Mesenchymal stem cell (in vitro differentiated cells and primary cell): Measurements from ENCODE around the gene EVI5L.
A peak's percentile ranks its signal among the peaks of the same experiment; 100 is the strongest.
"Not testable (repeated sequence)": the region's sequence is repeated elsewhere in the genome, so short reads cannot be mapped to it uniquely, and the experiment has no call there.

ENCODE experiments used
- DNase-seq: peaks from one replicate; pipeline ENCODE4 v3.0.0-alpha.2; 2013
- H2AFZ ChIP-seq: one replicate; pipeline ENCODE4 v1.6.1; 2013; ENCODE audit warnings: low read depth, mild to moderate bottlenecking, control low read depth, inconsistent platforms, low read length, moderate library complexity
- H2AK5ac ChIP-seq: 2 replicates; pipeline ENCODE4 v1.6.1; 2013; ENCODE audit warnings: low read length, moderate library complexity, mild to moderate bottlenecking, inconsistent platforms; ENCODE audit not compliant: severe bottlenecking
- H2BK120ac ChIP-seq: one replicate; pipeline ENCODE4 v1.6.1; 2013; ENCODE audit warnings: low read depth, mild to moderate bottlenecking, inconsistent platforms, low read length, moderate library complexity
- H2BK12ac ChIP-seq, 2 experiments: one replicate each; pipeline ENCODE4 v1.6.1; 2013; ENCODE audit warnings: inconsistent platforms in 2 of 2, low read length in 2 of 2, mild to moderate bottlenecking in 2 of 2, moderate library complexity in 2 of 2, control low read depth in 1 of 2
- H2BK15ac ChIP-seq: one replicate; pipeline ENCODE4 v1.6.1; 2013; ENCODE audit warnings: mild to moderate bottlenecking, low read depth, inconsistent platforms; ENCODE audit not compliant: poor library complexity, severe bottlenecking
- H2BK5ac ChIP-seq: 2 replicates; pipeline ENCODE4 v1.6.1; 2013; ENCODE audit warnings: low read depth, mild to moderate bottlenecking, low read length, control low read depth, inconsistent platforms; ENCODE audit not compliant: poor library complexity, severe bottlenecking
- H3K14ac ChIP-seq, 2 experiments: one replicate each; pipeline ENCODE4 v1.6.1; 2013; ENCODE audit warnings: inconsistent platforms in 2 of 2, low read length in 2 of 2, control low read depth in 1 of 2, mild to moderate bottlenecking in 1 of 2, moderate library complexity in 1 of 2
- H3K18ac ChIP-seq, 2 experiments: one replicate each; pipeline ENCODE4 v1.6.1; 2013; ENCODE audit warnings: inconsistent platforms in 2 of 2, low read length in 2 of 2, control low read depth in 1 of 2, low read depth in 1 of 2, mild to moderate bottlenecking in 1 of 2
- H3K23ac ChIP-seq, 2 experiments: one replicate each; pipeline ENCODE4 v1.6.1; 2013; ENCODE audit warnings: inconsistent platforms in 2 of 2, low read length in 2 of 2, mild to moderate bottlenecking in 2 of 2, moderate library complexity in 2 of 2, control low read depth in 1 of 2
- H3K27ac ChIP-seq: 2 replicates; pipeline ENCODE4 v1.5.1; 2013; ENCODE audit warnings: mild to moderate bottlenecking, moderate library complexity, low read length, control low read depth, inconsistent platforms; ENCODE audit not compliant: poor library complexity, severe bottlenecking
- H3K27me3 ChIP-seq, 2 experiments: 2 replicates each; pipeline versions ENCODE4 v1.6.1 to v1.7.0; 2013; ENCODE audit warnings: low read length in 2 of 2, mild to moderate bottlenecking in 2 of 2, moderate library complexity in 2 of 2, control low read depth in 1 of 2, inconsistent platforms in 1 of 2; ENCODE audit not compliant: control insufficient read depth in 1 of 2, insufficient read depth in 1 of 2
- H3K36me3 ChIP-seq, 2 experiments: 2 replicates each; pipeline versions ENCODE4 v1.6.1 to v1.7.0; 2013; ENCODE audit warnings: low read length in 2 of 2, control low read depth in 1 of 2, inconsistent platforms in 1 of 2, low read depth in 1 of 2, mild to moderate bottlenecking in 1 of 2; ENCODE audit not compliant: insufficient read depth in 2 of 2, control insufficient read depth in 1 of 2
- H3K4ac ChIP-seq, 2 experiments: one replicate each; pipeline ENCODE4 v1.6.1; 2013; ENCODE audit warnings: inconsistent platforms in 2 of 2, low read length in 2 of 2, mild to moderate bottlenecking in 2 of 2, moderate library complexity in 2 of 2, control low read depth in 1 of 2, low read depth in 1 of 2
- H3K4me1 ChIP-seq: 2 replicates; pipeline ENCODE4 v1.6.1; 2013; ENCODE audit warnings: low read depth, low read length, control low read depth; ENCODE audit not compliant: control insufficient read depth, insufficient read depth
- H3K4me2 ChIP-seq: 2 replicates; pipeline ENCODE4 v1.6.1; 2013; ENCODE audit warnings: low read length, mild to moderate bottlenecking, inconsistent platforms; ENCODE audit not compliant: poor library complexity, severe bottlenecking
- H3K4me3 ChIP-seq, 2 experiments: 2 replicates each; pipeline versions ENCODE4 v1.5.1 to v1.7.0; 2013; ENCODE audit warnings: low read length in 2 of 2, mild to moderate bottlenecking in 2 of 2, control low read depth in 1 of 2, low read depth in 1 of 2; ENCODE audit not compliant: insufficient read depth in 1 of 2
- H3K79me1 ChIP-seq: replicated peaks from 2 replicates; pipeline ENCODE4 v1.6.1; 2013; ENCODE audit warnings: mild to moderate bottlenecking, control low read depth, low read length, inconsistent platforms; ENCODE audit not compliant: poor library complexity, severe bottlenecking
- H3K9ac ChIP-seq: 2 replicates; pipeline ENCODE4 v1.7.0; 2013; ENCODE audit warnings: mild to moderate bottlenecking, low read length, moderate library complexity
- H3K9me3 ChIP-seq: 2 replicates; pipeline ENCODE4 v1.7.0; 2013; ENCODE audit warnings: mild to moderate bottlenecking, low read length; ENCODE audit not compliant: control insufficient read depth
- H4K8ac ChIP-seq: one replicate; pipeline ENCODE4 v1.6.1; 2013; ENCODE audit warnings: inconsistent platforms, mild to moderate bottlenecking, low read length, moderate library complexity
- H4K91ac ChIP-seq: one replicate; pipeline ENCODE4 v1.6.1; 2013; ENCODE audit warnings: mild to moderate bottlenecking, low read length, inconsistent platforms
- WGBS: methylation state at CpG from one replicate; pipeline ENCODE4 v1.1.7; 2013; ENCODE audit warnings: mixed read lengths; 5-methylcytosine and 5-hydroxymethylcytosine counted together

The EVI5L gene

GRCh38 chr19:7857727-7858108, 27.7 kb downstream of the EVI5L start:
- 66% methylated on average over 8 of the region's 8 CpGs for WGBS
- no peak overlapping the region for H2AK5ac ChIP-seq
- no peak for DNase-seq

DNA sequence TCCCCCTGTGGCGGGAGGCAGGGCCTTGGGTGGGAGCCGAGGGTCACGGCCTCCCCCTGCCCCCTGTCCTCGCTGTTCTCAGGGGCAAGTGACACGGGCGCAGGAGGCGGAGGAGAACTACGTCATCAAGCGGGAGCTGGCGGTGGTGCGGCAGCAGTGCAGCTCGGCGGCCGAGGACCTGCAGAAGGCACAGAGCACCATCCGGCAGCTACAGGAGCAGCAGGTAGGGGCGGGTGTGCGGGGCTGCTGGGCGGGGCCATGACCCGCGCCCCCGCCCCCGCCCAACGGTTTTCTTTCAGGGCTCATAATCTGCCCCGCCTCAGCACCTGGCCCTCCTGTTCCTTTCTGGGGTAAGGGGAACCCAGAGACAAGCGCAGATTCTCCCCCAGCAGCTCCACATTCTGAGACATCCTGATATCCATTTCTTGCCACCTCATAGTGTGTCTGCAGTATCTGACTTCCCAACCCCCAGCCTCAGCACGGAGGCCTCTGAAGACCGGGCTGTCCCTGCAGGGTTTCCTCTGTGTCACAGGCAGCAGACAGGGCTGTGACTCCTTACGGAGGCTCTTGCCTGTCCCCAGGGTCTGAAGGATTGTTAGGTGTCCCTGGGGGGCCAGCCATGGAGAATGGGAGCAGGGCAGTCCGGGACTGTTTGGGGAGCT, 28.2 kb downstream of the EVI5L start:
- no peak overlapping the region for H2AK5ac ChIP-seq
- no peak overlapping the region for H4K91ac ChIP-seq
- no peak overlapping the region for H2BK120ac ChIP-seq
- H3K9me3 ChIP-seq = no peaks in the 10 kb centered on the region
- H4K8ac ChIP-seq = no peak overlapping the region
- no peak overlapping the region for H2AFZ ChIP-seq
- peaks cover 0 to 6% of the 10 kb centered on the region in 2 experiments for H3K27me3 ChIP-seq
- no peak overlapping the region for H3K23ac ChIP-seq
- no peak overlapping the region for H3K4me3 ChIP-seq
- H2BK12ac ChIP-seq = no peak overlapping the region
- peaks cover 20% of the 10 kb centered on the region for H3K4me1 ChIP-seq
- H3K27ac ChIP-seq = no peak overlapping the region
- peak; percentile 22 for DNase-seq
- peaks cover 0 to 30% of the 10 kb centered on the region in 2 experiments for H3K36me3 ChIP-seq
- no peak overlapping the region for H3K9ac ChIP-seq
- no peak overlapping the region for H3K14ac ChIP-seq
- no peak overlapping the region for H2BK5ac ChIP-seq
- 16% methylated on average over 29 of the region's 29 CpGs for WGBS
- H3K4me2 ChIP-seq = no peak overlapping the region
- H2BK15ac ChIP-seq = no peak overlapping the region
- no peaks in the 10 kb centered on the region for H3K79me1 ChIP-seq
- H3K18ac ChIP-seq = no peak overlapping the region
- no peak overlapping the region for H3K4ac ChIP-seq

More at GRCh38 chr19:7857727-7858108, 27.7 kb downstream of the EVI5L start:
- Histone ChIP-seq H2BK12ac (no peak overlapping the region), H3K18ac (no peak overlapping the region), H3K9me3 (no peaks in the 10 kb centered on the region), H3K4ac (no peak overlapping the region), H2BK15ac (no peak overlapping the region), H3K27me3 (peaks cover 0 to 6% of the 10 kb centered on the region in 2 experiments), H3K36me3 (peaks cover 0 to 28% of the 10 kb centered on the region in 2 experiments), H2BK5ac (no peak overlapping the region), H3K4me1 (peaks cover 15% of the 10 kb centered on the region), H3K4me3 (no peak overlapping the region), H3K14ac (no peak overlapping the region), H2AFZ (no peak overlapping the region), H4K8ac (no peak overlapping the region), H3K79me1 (no peaks in the 10 kb centered on the region), H3K23ac (no peak overlapping the region), H3K27ac (no peak overlapping the region), H2BK120ac (no peak overlapping the region), H3K4me2 (no peak overlapping the region), H3K9ac (no peak overlapping the region), H4K91ac (no peak overlapping the region)

- 96% methylated on average over 8 of the region's 8 CpGs for WGBS
- H2BK120ac ChIP-seq, DNase-seq: not testable (repeated sequence)
Measured at GRCh38 chr19:7859087-7859486, 29.1 kb downstream of the EVI5L start.

GRCh38 chr19:7859831-7860713, 30.1 kb downstream of the EVI5L start:
- Histone ChIP-seq H3K14ac (no peak overlapping the region), H3K4me1 (peaks cover 18% of the 10 kb centered on the region), H2BK15ac (no peak overlapping the region), H2BK120ac (no peak overlapping the region), H3K4ac (no peak overlapping the region), H3K79me1 (no peaks in the 10 kb centered on the region), H3K27ac (no peak overlapping the region), H2AFZ (no peak overlapping the region), H3K18ac (no peak overlapping the region), H4K91ac (no peak overlapping the region), H3K4me3 (no peak overlapping the region), H2AK5ac (no peak overlapping the region), H3K27me3 (peaks cover 3 to 12% of the 10 kb centered on the region in 2 experiments), H3K9ac (no peak overlapping the region), H2BK5ac (no peak overlapping the region), H3K23ac (no peak overlapping the region), H3K4me2 (no peak overlapping the region), H2BK12ac (no peak overlapping the region), H3K9me3 (no peaks in the 10 kb centered on the region), H4K8ac (no peak overlapping the region), H3K36me3 (peaks cover 0 to 41% of the 10 kb centered on the region in 2 experiments)
- no peak for DNase-seq
- 87% methylated on average over 21 of the region's 22 CpGs for WGBS

More at GRCh38 chr19:7859087-7859486, 29.1 kb downstream of the EVI5L start:
- not testable (repeated sequence) for H4K91ac ChIP-seq, H3K4me2 ChIP-seq, H3K4me3 ChIP-seq, H3K23ac ChIP-seq, H3K9me3 ChIP-seq, H3K18ac ChIP-seq, H3K79me1 ChIP-seq, H3K27ac ChIP-seq, H2BK12ac ChIP-seq, H4K8ac ChIP-seq, H2BK5ac ChIP-seq, H3K9ac ChIP-seq, H2AFZ ChIP-seq, H3K14ac ChIP-seq, H3K27me3 ChIP-seq, H2BK15ac ChIP-seq, H2AK5ac ChIP-seq, H3K4ac ChIP-seq
- Histone ChIP-seq H3K36me3 (peaks cover 0 to 39% of the 10 kb centered on the region in 2 experiments), H3K4me1 (peaks cover 18% of the 10 kb centered on the region)
